GM21529 (cell line): Measurements from ENCODE around the gene MDN1.
A peak's percentile ranks its signal among the peaks of the same experiment; 100 is the strongest.
"Not testable (repeated sequence)": the region's sequence is repeated elsewhere in the genome, so short reads cannot be mapped to it uniquely, and the experiment has no call there.

Source experiments
- ATAC-seq: cut with Tn5 transposase; IDR thresholded peaks from one replicate; pipeline ENCODE4 v1.9.1; 2021; ENCODE audit not compliant: unreplicated experiment

The MDN1 gene

GRCh38 chr6:89817481-89817880 is 2.1 kb downstream of the MDN1 start:
- ATAC-seq, result no peak

- not testable (repeated sequence) for ATAC-seq
Measured at GRCh38 chr6:89813422-89813821, 6.2 kb downstream of the MDN1 start.

GRCh38 chr6:89807581-89807980 is 12.0 kb downstream of the MDN1 start:
- ATAC-seq, result no peak

- no peak for ATAC-seq
Measured at GRCh38 chr6:89805814-89806371, 13.7 kb downstream of the MDN1 start.

- no peak for ATAC-seq
Measured at GRCh38 chr6:89803271-89803670, 16.3 kb downstream of the MDN1 start.

- ATAC-seq, result no peak
Measured at GRCh38 chr6:89799756-89800155, 19.8 kb downstream of the MDN1 start.

GRCh38 chr6:89799096-89799495 is 20.5 kb downstream of the MDN1 start:
- ATAC-seq, result no peak

- no peak for ATAC-seq
Measured at GRCh38 chr6:89797317-89797716, 22.3 kb downstream of the MDN1 start.

GRCh38 chr6:89794324-89794723 is 25.3 kb downstream of the MDN1 start:
- no peak for ATAC-seq

GRCh38 chr6:89793586-89793985 is 26.0 kb downstream of the MDN1 start:
- no peak for ATAC-seq

GRCh38 chr6:89792881-89793280 is 26.7 kb downstream of the MDN1 start:
- ATAC-seq, result peak; percentile 81

- no peak for ATAC-seq
Measured at GRCh38 chr6:89790403-89790802, 29.2 kb downstream of the MDN1 start.

GRCh38 chr6:89789980-89790379 is 29.6 kb downstream of the MDN1 start:
- no peak for ATAC-seq

GRCh38 chr6:89787660-89788328 is 31.8 kb downstream of the MDN1 start:
- ATAC-seq, result no peak

- no peak for ATAC-seq
Measured at GRCh38 chr6:89786970-89787369, 32.6 kb downstream of the MDN1 start.

- no peak for ATAC-seq
Measured at GRCh38 chr6:89784838-89785237, 34.8 kb downstream of the MDN1 start.

GRCh38 chr6:89783293-89783692 is 36.3 kb downstream of the MDN1 start:
- not testable (repeated sequence) for ATAC-seq

GRCh38 chr6:89782222-89782621 is 37.4 kb downstream of the MDN1 start:
- no peak for ATAC-seq

- ATAC-seq, result no peak
Measured at GRCh38 chr6:89781070-89782034, 38.2 kb downstream of the MDN1 start.

- no peak for ATAC-seq
Measured at GRCh38 chr6:89777455-89777854, 42.1 kb downstream of the MDN1 start.

- ATAC-seq, result no peak
Measured at GRCh38 chr6:89776583-89777233, 42.9 kb downstream of the MDN1 start.
